H1 (cell line): ENCODE measurements around the gene ARID1B. TPM values are rescaled to one million over a fixed set of nuclear protein-coding genes. Genes with fewer than 3 reads are reported as not detected.

Experiments
- RXRA ChIP-seq: IDR thresholded peaks from 2 replicates; pipeline ENCODE4 v1.6.1; 2011; ENCODE audit warnings: low read depth, mild to moderate bottlenecking, low read length, moderate library complexity; ENCODE audit not compliant: insufficient read depth
- polyA plus RNA-seq, 7 experiments: library from polyadenylated mRNA; depleted of rRNA in 3 of 7; stranded (reverse) in 5 of 7; unstranded in 2 of 7; fragments of >200 nt in 5 of 7; fragments of 200-250 nt in 2 of 7; gene quantifications; 1 replicate in 5 of 7; 2 replicates in 1 of 7; 4 replicates in 1 of 7; pipeline versions ENCODE4 v1.2.1 to v1.2.3, GENCODE V29; 2011 to 2013; ENCODE audit warnings: missing spikeins in 2 of 7, mixed read lengths in 2 of 7
- total RNA-seq: library from RNA; stranded (reverse); fragmentation: NEBNext Ultra II Directional; extraction: Animal tissue kit (Norgen Biotek cat#: 25700); gene quantifications from 2 replicates; pipeline ENCODE4 v1.2.1, GENCODE V29; 2021

Gene ARID1B
- total and polyA plus RNA-seq, 2 of the 8 experiments (the other 6 are each of a cell fraction or from before 2014, with no cell fraction given): 24.3 to 70.3 TPM

DNA sequence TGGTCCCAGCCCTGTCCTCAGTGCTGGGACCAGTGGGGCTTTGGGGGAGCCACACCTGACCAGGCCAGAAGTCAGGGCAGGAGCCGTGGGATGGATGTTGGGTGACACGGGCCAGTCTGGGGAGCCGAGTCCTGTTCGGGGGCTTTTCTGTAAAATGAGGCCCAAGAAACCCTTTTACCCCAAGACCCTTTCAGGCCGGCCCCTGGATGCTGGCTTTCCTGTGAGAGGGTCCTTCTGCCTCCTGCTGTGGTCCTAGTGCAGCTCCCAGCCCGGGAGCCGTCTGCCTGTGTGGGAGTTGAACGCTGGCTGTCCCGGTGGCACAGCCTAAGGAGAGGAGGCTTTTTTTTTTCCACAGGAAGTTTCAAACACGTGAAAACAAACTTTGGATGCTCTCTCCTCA lies 422.9 kb downstream of the ARID1B start (continued):
- TF ChIP-seq RXRA: no peak
